Measurements from ENCODE around the gene PLEKHN1. TPM values are rescaled to one million over a fixed set of nuclear protein-coding genes. Genes with fewer than 3 reads are reported as not detected.
A peak's percentile ranks its signal among the peaks of the same experiment; 100 is the strongest.

PLEKHN1 gene
- total and polyA plus RNA-seq, 8 donors, result 0.16 to 2.8 (median 0.47) TPM

DNA sequence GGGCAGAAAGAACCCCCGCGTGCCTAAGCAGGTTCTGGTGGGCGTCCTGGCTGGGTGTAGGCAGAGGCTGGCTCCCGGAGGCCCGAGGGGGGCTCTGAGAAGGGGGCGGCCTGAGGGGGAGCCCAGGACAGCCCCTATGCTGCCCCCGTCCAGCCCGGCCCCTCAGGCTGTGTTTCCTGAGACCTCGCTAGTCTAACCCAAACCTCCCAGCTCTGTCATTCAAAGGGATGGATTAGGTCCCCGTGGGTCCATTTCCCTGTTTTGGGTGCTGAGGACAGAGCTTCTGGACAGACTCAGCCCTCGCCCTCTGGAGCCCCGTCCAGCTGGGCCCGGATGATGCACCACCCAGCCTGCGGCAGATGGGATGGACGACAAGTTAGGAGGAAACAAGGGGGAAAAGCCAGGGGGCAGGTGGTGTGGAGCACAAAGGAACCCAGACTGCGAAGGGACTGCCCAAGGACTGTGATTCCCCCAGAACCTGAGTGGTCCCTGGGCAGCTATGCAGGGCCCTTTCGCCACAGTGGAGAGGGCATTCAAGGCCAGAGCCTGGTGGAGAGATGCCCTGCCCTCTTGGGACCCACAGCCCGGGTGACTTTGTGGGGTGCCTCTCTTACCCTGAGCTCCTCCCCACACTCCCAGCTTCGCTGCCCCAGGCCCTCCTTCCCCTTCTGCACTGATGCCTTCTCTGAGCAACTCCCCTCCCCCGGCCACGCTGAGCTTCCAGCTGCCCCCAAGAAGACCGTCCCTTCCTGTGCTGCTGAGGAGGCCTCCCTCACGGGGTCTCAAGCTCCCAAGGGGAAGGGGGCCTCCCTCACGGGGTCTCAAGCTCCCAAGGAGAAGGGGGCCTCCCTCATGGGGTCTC is 30.8 kb downstream of the PLEKHN1 start:
- FAIRE-seq (no peak), DNase-seq (peak in 3 of 6 donors; percentile 3 to 76 (median 22)), ATAC-seq (no peak)
- Histone ChIP-seq H3K4me1 (peaks cover 0 to 4% (median 0%) of the 10 kb centered on the region in 3 donors), H3K4me3 (no peak overlapping the region), H3K36me3 (no peaks in the 10 kb centered on the region), H3K27me3 (no peaks in the 10 kb centered on the region), H3K9me3 (no peaks in the 10 kb centered on the region), H3K27ac (no peak overlapping the region)
- intact Hi-C loops (cut with DNase I), result no loop called here
- TF ChIP-seq, protein P1, sequence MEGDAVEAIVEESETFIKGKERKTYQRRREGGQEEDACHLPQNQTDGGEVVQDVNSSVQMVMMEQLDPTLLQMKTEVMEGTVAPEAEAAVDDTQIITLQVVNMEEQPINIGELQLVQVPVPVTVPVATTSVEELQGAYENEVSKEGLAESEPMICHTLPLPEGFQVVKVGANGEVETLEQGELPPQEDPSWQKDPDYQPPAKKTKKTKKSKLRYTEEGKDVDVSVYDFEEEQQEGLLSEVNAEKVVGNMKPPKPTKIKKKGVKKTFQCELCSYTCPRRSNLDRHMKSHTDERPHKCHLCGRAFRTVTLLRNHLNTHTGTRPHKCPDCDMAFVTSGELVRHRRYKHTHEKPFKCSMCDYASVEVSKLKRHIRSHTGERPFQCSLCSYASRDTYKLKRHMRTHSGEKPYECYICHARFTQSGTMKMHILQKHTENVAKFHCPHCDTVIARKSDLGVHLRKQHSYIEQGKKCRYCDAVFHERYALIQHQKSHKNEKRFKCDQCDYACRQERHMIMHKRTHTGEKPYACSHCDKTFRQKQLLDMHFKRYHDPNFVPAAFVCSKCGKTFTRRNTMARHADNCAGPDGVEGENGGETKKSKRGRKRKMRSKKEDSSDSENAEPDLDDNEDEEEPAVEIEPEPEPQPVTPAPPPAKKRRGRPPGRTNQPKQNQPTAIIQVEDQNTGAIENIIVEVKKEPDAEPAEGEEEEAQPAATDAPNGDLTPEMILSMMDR (IDR thresholded peaks at IDR 0.05), result no peak
- WGBS, 2 donors, result 56 to 71% methylated on average over 21 to 24 of the region's 24 CpGs

DNA sequence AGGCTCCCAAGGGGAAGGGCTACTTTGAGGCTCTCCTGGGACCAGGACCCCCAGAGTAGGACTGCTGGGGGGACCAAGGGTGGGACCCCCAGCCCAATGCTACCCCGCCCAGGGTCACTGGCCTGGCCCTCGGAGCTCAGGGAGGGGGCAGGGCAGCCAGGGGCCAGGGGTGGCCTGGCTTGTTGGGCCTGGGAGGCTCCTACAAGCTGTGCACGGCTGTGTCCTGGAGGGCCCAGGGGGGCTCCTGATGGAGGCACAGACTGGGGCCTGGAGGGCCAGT is 31.4 kb downstream of the PLEKHN1 start:
- no peak overlapping the region for H3K27ac ChIP-seq
- H3K4me1 ChIP-seq, result peaks cover 0 to 4% (median 0%) of the 10 kb centered on the region in 3 donors
- ATAC-seq (no peak), DNase-seq (peak in 1 of 6 donors; percentile 82), FAIRE-seq (no peak)
- H3K9me3 ChIP-seq, result no peaks in the 10 kb centered on the region
- H3K4me3 ChIP-seq, result peak overlapping the region in 2 of 4 donors; percentile 57 to 58
- intact Hi-C loops (cut with DNase I), result no loop called here
- no peaks in the 10 kb centered on the region for H3K27me3 ChIP-seq
- TF ChIP-seq, protein P1 (IDR thresholded peaks at IDR 0.05), result no peak
- WGBS, 2 donors, result 66 to 79% methylated on average over 2 to 3 of the region's 3 CpGs
- no peaks in the 10 kb centered on the region for H3K36me3 ChIP-seq

DNA sequence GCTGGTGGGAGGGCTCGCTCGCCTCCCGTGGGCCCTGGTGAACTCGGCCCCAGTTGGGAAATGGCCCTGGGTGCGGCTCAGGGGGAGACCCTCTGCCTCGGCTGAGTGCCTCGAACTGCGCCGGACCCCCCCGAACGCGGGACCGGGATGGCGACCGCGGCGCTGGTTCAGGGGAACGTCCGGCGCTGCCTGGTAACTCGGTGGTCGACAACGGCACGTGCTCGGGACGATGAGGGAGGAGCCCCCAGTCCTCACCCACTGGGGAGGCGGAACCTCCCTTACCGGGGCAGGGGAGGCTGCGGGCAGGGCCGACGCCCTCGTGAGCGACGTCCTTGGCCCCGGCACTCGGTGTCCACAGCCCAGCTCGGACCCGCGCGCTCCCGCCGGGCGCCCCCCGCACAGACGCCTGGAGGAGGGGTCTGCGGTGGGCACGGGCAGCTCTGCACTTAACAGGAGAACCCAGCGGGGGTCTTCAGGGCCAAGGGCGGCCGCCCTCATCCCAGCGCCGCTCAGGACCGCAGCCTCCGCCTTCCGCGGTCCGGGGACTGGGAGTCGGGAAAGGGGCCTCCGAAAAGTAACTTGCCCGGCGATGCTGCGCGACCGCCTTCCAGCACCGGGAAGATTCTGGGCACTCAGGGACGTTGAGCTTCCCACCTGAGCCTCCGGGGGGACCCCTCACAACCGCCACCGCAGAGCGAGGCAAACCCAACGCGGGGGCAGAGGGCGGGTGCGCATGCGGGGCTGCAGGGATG is 31.9 kb downstream of the PLEKHN1 start:
- Histone ChIP-seq H3K9me3 (no peaks in the 10 kb centered on the region), H3K4me3 (peak overlapping the region; percentile 33 to 58 (median 48)), H3K27me3 (no peaks in the 10 kb centered on the region), H3K36me3 (no peaks in the 10 kb centered on the region), H3K4me1 (peaks cover 0 to 4% (median 0%) of the 10 kb centered on the region in 3 donors), H3K27ac (no peak overlapping the region)
- ATAC-seq (no peak), FAIRE-seq (no peak), DNase-seq (peak in 5 of 6 donors; percentile 15 to 79 (median 58))
- TF ChIP-seq, protein P1 (IDR thresholded peaks at IDR 0.05), result no peak
- 22 to 27% methylated on average over 57 to 75 of the region's 75 CpGs for WGBS, 2 donors
- intact Hi-C loops (cut with DNase I), result no loop called here

DNA sequence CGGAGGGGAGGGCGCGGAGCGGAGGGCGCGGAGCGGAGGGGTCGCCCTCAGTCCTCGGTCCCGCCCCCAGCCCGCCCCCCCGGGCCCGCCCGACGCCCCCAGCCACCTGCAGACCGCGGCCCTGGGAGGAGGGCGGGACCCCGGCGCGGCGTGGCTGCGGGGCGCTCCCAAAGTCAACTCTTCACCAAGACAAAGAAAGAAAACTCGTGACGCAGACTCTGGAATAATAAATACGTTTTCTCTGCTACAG is 32.4 kb downstream of the PLEKHN1 start:
- no peaks in the 10 kb centered on the region for H3K36me3 ChIP-seq
- intact Hi-C loops (cut with DNase I), result no loop called here
- ATAC-seq (no peak), FAIRE-seq (no peak), DNase-seq (peak in 1 of 6 donors; percentile 58)
- TF ChIP-seq, protein P1 (IDR thresholded peaks at IDR 0.05), result no peak
- H3K4me3 ChIP-seq, result peak overlapping the region; percentile 33 to 58 (median 48)
- no peaks in the 10 kb centered on the region for H3K27me3 ChIP-seq
- H3K27ac ChIP-seq, result no peak overlapping the region
- 0 to 3% methylated on average over 16 to 24 of the region's 27 CpGs for WGBS, 2 donors
- peaks cover 0 to 4% (median 0%) of the 10 kb centered on the region in 3 donors for H3K4me1 ChIP-seq
- H3K9me3 ChIP-seq, result no peaks in the 10 kb centered on the region
